ENCODE data around the gene MICAL2.

MICAL2 gene

GRCh38 chr11:12216041-12216451, 105.7 kb downstream of the MICAL2 start:
- no peak for DNase-seq

GRCh38 chr11:12216671-12217374, 106.4 kb downstream of the MICAL2 start:
- no peak for DNase-seq

- DNase-seq: no peak
Measured at GRCh38 chr11:12217879-12218278, 107.5 kb downstream of the MICAL2 start.

GRCh38 chr11:12218909-12219308, 108.5 kb downstream of the MICAL2 start:
- DNase-seq: no peak

- DNase-seq: no peak
Measured at GRCh38 chr11:12219757-12220156, 109.4 kb downstream of the MICAL2 start.

- no peak for DNase-seq
Measured at GRCh38 chr11:12220305-12220704, 109.9 kb downstream of the MICAL2 start.

- no peak for DNase-seq
Measured at GRCh38 chr11:12221051-12221535, 110.7 kb downstream of the MICAL2 start.

- DNase-seq: no peak
Measured at GRCh38 chr11:12222055-12222792, 111.8 kb downstream of the MICAL2 start.

- DNase-seq: no peak
Measured at GRCh38 chr11:12223771-12224536, 113.6 kb downstream of the MICAL2 start.

- DNase-seq: peak; percentile 74
Measured at GRCh38 chr11:12224537-12224893, 114.1 kb downstream of the MICAL2 start.

- DNase-seq: no peak
Measured at GRCh38 chr11:12225046-12225739, 114.8 kb downstream of the MICAL2 start.

- DNase-seq: no peak
Measured at GRCh38 chr11:12226093-12226492, 115.7 kb downstream of the MICAL2 start.

- no peak for DNase-seq
Measured at GRCh38 chr11:12229450-12230229, 119.2 kb downstream of the MICAL2 start.

GRCh38 chr11:12232160-12232559, 121.8 kb downstream of the MICAL2 start:
- DNase-seq: no peak

- DNase-seq: no peak
Measured at GRCh38 chr11:12232817-12233601, 122.6 kb downstream of the MICAL2 start.

- no peak for DNase-seq
Measured at GRCh38 chr11:12233602-12233925, 123.2 kb downstream of the MICAL2 start.

GRCh38 chr11:12234221-12234620, 123.8 kb downstream of the MICAL2 start:
- no peak for DNase-seq

- no peak for DNase-seq
Measured at GRCh38 chr11:12235080-12235479, 124.7 kb downstream of the MICAL2 start.

GRCh38 chr11:12235553-12235946, 125.2 kb downstream of the MICAL2 start:
- no peak for DNase-seq

- peak; percentile 16 for DNase-seq
Measured at GRCh38 chr11:12235947-12236743, 125.8 kb downstream of the MICAL2 start.

- DNase-seq: no peak
Measured at GRCh38 chr11:12236744-12237101, 126.3 kb downstream of the MICAL2 start.

Measured in stimulated activated CD4-positive, alpha-beta T cell treated with anti-CD3 and anti-CD28 coated beads, Interleukin-4, amount 100 ng/mL, for 1 hour (primary cell).